HepG2 (cell line): ENCODE data around the gene SCN9A. TPM values are rescaled to one million over a fixed set of nuclear protein-coding genes. Genes with fewer than 3 reads are reported as not detected.

Experiments
- CERS6 ChIP-seq: sonication (generic); formaldehyde crosslinking; IDR thresholded peaks from 2 replicates; pipeline ENCODE4 v1.5.0; 2020; ENCODE audit warnings: missing genetic modification reagents
- ESRRA ChIP-seq: sonication (generic); formaldehyde crosslinking; IDR thresholded peaks from 2 replicates; pipeline ENCODE4 v1.5.1; 2020; ENCODE audit warnings: mild to moderate bottlenecking, low read depth, missing genetic modification reagents
- HMGXB3 ChIP-seq: sonication (generic); formaldehyde crosslinking; IDR thresholded peaks from 2 replicates; pipeline ENCODE4 v1.4.0; 2020; ENCODE audit warnings: missing genetic modification reagents, borderline replicate concordance
- NFAT5 ChIP-seq: sonication (generic); formaldehyde crosslinking; IDR thresholded peaks from 2 replicates; pipeline ENCODE4 v1.4.0; 2020; ENCODE audit warnings: missing genetic modification reagents
- PRDM4 ChIP-seq: sonication (generic); formaldehyde crosslinking; IDR thresholded peaks from 2 replicates; pipeline ENCODE4 v1.9.0; 2021; ENCODE audit warnings: missing genetic modification reagents, borderline replicate concordance
- SNAPC2 ChIP-seq: sonication (generic); formaldehyde crosslinking; IDR thresholded peaks from 2 replicates; pipeline ENCODE4 v1.8.1; 2022; ENCODE audit warnings: mild to moderate bottlenecking, missing genetic modification reagents
- SP1 ChIP-seq, 2 experiments: fragments of 450-650 bp in 1 of 2; sonication (generic) in 1 of 2; formaldehyde crosslinking in 1 of 2; IDR thresholded peaks; 2 replicates each; pipeline versions ENCODE4 v1.4.0 to v1.6.1; 2016 to 2020; ENCODE audit warnings: missing genetic modification reagents in 1 of 2
- ZBTB43 ChIP-seq: sonication (generic); formaldehyde crosslinking; conservative IDR thresholded peaks from 2 replicates; pipeline ENCODE4 v1.4.0; 2020; ENCODE audit warnings: missing genetic modification reagents
- ZNF12 ChIP-seq: sonication (generic); formaldehyde crosslinking; IDR thresholded peaks from 2 replicates; pipeline ENCODE4 v1.5.0; 2020; ENCODE audit warnings: missing genetic modification reagents
- ZNF232 ChIP-seq: sonication (generic); formaldehyde crosslinking; IDR thresholded peaks from 2 replicates; pipeline ENCODE4 v1.4.0; 2020; ENCODE audit warnings: missing genetic modification reagents, borderline replicate concordance
- ZNF441 ChIP-seq: sonication (generic); formaldehyde crosslinking; IDR thresholded peaks from 2 replicates; pipeline ENCODE4 v1.7.0; 2021; ENCODE audit warnings: missing genetic modification reagents, borderline replicate concordance
- ZNF460 ChIP-seq: sonication (generic); formaldehyde crosslinking; IDR thresholded peaks from 2 replicates; pipeline ENCODE4 v1.5.1; 2020; ENCODE audit warnings: missing genetic modification reagents, mild to moderate bottlenecking, borderline replicate concordance
- ZNF598 ChIP-seq: sonication (generic); formaldehyde crosslinking; IDR thresholded peaks from 2 replicates; pipeline ENCODE4 v1.5.1; 2020; ENCODE audit warnings: mild to moderate bottlenecking, missing genetic modification reagents, borderline replicate concordance
- polyA plus RNA-seq, 8 experiments: library from polyadenylated mRNA; depleted of rRNA in 3 of 8; stranded (reverse) in 7 of 8; unstranded in 1 of 8; fragments of >200 nt; fragmentation: Illumina TruSeq in 4 of 8; extraction: Trizol in 4 of 8; gene quantifications; 2 replicates each; pipeline versions ENCODE4 v1.2.1 to v1.2.3, GENCODE V29; 2011 to 2016; ENCODE audit warnings: low read depth in 4 of 8, missing spikeins in 1 of 8, mixed read lengths in 1 of 8; ENCODE audit not compliant: insufficient read depth in 1 of 8
- total RNA-seq, 5 experiments: library from RNA; depleted of rRNA; stranded (reverse); fragments of >200 nt; fragmentation: Illumina TruSeq; extraction: Trizol; gene quantifications; 2 replicates each; pipeline ENCODE4 v1.2.3, GENCODE V29; 2016; ENCODE audit warnings: low read depth in 1 of 5

Gene SCN9A
- total and polyA plus RNA-seq, 2 of the 13 experiments (the other 11 are each of a cell fraction or from before 2014, with no cell fraction given): 15.3 to 24.3 TPM

GRCh38 chr2:166329465-166329864, 46.3 kb downstream of the SCN9A start (continued):
- TF ChIP-seq NFAT5 (CRISPR knock-in tag) (no peak), ZNF232 (no peak), SP1 (IDR thresholded peaks at IDR 0.05) (no peak), SP1 (CRISPR knock-in tag; IDR thresholded peaks at IDR 0.05) (no peak), ZNF598 (no peak), HMGXB3 (no peak), CERS6 (no peak), ZNF460 (CRISPR knock-in tag) (no peak), ZNF12 (CRISPR knock-in tag) (peak; percentile 69; the same call in 1 of the 2 replicates), ESRRA (no peak), ZNF441 (CRISPR knock-in tag) (no peak), ZBTB43 (CRISPR knock-in tag) (no peak), PRDM4 (CRISPR knock-in tag) (no peak), SNAPC2 (CRISPR knock-in tag) (no peak)
